ENCODE results near the gene RRBP1.

DNA sequence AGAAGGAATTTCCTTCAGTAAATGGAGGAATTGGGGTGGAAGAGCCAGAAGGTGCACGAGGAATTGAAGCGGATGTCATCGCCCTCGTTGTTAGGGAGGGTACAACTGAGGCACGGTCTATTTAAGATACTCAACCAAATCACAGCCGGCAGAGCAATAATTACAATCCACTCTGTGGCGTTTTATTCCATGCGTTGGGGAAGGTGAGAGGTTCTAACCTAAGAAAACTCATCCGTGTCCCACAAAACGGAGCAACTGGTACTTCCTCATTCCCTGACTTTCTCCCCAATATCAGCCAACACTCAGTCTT lies 802 bp upstream of the RRBP1 start:
- TF ChIP-seq EP300 (IDR thresholded peaks at IDR 0.05) (no peak), POLR2A (IDR thresholded peaks at IDR 0.05) (no peak), POLR2AphosphoS5 (IDR thresholded peaks at IDR 0.05) (no peak)
- TF ChIP-seq, protein P1, sequence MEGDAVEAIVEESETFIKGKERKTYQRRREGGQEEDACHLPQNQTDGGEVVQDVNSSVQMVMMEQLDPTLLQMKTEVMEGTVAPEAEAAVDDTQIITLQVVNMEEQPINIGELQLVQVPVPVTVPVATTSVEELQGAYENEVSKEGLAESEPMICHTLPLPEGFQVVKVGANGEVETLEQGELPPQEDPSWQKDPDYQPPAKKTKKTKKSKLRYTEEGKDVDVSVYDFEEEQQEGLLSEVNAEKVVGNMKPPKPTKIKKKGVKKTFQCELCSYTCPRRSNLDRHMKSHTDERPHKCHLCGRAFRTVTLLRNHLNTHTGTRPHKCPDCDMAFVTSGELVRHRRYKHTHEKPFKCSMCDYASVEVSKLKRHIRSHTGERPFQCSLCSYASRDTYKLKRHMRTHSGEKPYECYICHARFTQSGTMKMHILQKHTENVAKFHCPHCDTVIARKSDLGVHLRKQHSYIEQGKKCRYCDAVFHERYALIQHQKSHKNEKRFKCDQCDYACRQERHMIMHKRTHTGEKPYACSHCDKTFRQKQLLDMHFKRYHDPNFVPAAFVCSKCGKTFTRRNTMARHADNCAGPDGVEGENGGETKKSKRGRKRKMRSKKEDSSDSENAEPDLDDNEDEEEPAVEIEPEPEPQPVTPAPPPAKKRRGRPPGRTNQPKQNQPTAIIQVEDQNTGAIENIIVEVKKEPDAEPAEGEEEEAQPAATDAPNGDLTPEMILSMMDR (IDR thresholded peaks at IDR 0.05): peak in 1 of 6 experiments; percentile 11
